Measurements from ENCODE around the gene CCN2. TPM values are rescaled to one million over a fixed set of nuclear protein-coding genes. Genes with fewer than 3 reads are reported as not detected.

The CCN2 gene
- total RNA-seq: 194 and 639 TPM in 2 replicates

GRCh38 chr6:131950767-131951575, at the start of gene CCN2:
Gene CCN2 (minus strand): TSS chr6:131951372. CDS start chr6:131951172, 200 bp downstream.

Other genes with a start within 250 kb of the CCN2 start
- gene OR2A4, start 250.0 kb downstream of the CCN2 start, total RNA-seq: not detected in 2 replicates
- not detected in 2 replicates for gene CTAGE9, start 240.4 kb downstream of the CCN2 start, total RNA-seq
- gene ENPP1, start 143.4 kb downstream of the CCN2 start, total RNA-seq: 1.9 and 2.0 TPM in 2 replicates